HG02571 (cell line): ENCODE results near the gene NHEJ1.

Source experiments
- ATAC-seq: cut with Tn5 transposase; IDR thresholded peaks from one replicate; pipeline ENCODE4 v1.9.1; 2021; ENCODE audit warnings: mild to moderate bottlenecking, moderate library complexity; ENCODE audit not compliant: unreplicated experiment

The NHEJ1 gene

GRCh38 chr2:219094171-219094570 is 66.4 kb downstream of the NHEJ1 start:
- no peak for ATAC-seq

GRCh38 chr2:219090436-219091299 is 69.9 kb downstream of the NHEJ1 start:
- no peak for ATAC-seq

- no peak for ATAC-seq
These were observed 71.3 kb downstream of the NHEJ1 start for GRCh38 chr2:219089330-219089729.

GRCh38 chr2:219087848-219088247 is 72.8 kb downstream of the NHEJ1 start:
- ATAC-seq, result no peak

DNA sequence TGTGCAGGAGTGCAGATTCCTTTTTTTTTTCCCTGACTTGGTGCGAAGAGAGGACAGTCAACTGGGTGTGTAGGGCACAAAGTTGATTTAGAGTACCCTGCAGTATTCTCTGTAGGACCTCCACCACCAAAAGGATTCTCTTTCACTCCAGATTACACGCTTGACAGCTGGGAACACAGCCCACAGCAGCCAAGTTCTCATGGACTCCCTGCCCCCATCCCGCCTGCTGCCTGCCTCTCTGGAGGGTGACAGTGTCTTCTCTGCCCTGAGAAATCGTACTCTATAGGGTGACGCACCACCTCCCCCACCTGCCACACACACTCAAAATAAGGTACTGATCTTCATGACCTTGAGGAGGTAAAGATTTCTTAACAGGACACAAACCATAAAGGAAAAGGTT is 73.3 kb downstream of the NHEJ1 start:
- no peak for ATAC-seq

- no peak for ATAC-seq
These were observed 74.4 kb downstream of the NHEJ1 start for GRCh38 chr2:219086196-219086595.

DNA sequence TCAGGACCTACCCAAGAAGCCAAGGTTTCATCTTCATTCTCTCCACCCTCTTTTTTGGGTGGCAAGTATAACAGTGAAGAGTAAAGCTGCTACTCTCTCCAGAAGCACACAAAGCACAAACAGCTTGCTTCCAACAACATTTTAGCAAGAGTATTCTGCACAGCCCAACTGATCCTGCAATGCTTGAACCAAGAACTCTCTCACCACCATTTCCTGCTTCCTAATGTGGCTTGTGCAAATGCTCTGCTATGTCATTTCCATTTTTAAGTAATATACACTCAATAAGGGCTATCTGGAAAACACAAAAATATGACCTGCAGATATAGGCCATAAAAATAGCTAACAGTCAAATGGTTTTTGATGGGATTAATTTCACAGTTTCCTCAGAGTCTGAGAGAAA is 75.8 kb downstream of the NHEJ1 start:
- ATAC-seq, result no peak

GRCh38 chr2:219082332-219082958 is 78.2 kb downstream of the NHEJ1 start:
- ATAC-seq, result no peak

GRCh38 chr2:219081701-219082331 is 78.8 kb downstream of the NHEJ1 start:
- no peak for ATAC-seq

GRCh38 chr2:219081096-219081495 is 79.5 kb downstream of the NHEJ1 start:
- ATAC-seq, result no peak

GRCh38 chr2:219079417-219079816 is 81.2 kb downstream of the NHEJ1 start:
- ATAC-seq, result no peak

DNA sequence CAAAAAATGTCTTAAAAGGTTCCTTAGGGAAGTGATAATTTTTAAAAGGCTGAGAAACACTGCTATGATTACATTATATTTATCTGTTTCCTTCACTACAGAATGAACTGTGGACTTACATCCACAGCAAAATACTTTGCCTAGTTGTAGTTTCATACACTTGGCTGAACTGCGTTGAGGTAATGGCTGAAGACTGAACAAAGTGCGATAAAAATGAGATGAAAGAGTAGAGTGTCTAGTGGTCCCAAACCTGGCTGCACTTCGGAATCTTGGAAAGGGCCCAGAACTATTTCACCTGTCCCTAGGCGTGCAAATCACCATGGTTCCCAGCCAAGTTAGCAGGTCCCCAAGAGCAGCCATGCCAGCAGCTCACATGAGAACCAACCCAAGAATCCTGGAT is 81.7 kb downstream of the NHEJ1 start:
- ATAC-seq, result no peak

GRCh38 chr2:219078126-219078525 is 82.5 kb downstream of the NHEJ1 start:
- no peak for ATAC-seq

- no peak for ATAC-seq
These were observed 84.4 kb downstream of the NHEJ1 start for GRCh38 chr2:219076253-219076652.

DNA sequence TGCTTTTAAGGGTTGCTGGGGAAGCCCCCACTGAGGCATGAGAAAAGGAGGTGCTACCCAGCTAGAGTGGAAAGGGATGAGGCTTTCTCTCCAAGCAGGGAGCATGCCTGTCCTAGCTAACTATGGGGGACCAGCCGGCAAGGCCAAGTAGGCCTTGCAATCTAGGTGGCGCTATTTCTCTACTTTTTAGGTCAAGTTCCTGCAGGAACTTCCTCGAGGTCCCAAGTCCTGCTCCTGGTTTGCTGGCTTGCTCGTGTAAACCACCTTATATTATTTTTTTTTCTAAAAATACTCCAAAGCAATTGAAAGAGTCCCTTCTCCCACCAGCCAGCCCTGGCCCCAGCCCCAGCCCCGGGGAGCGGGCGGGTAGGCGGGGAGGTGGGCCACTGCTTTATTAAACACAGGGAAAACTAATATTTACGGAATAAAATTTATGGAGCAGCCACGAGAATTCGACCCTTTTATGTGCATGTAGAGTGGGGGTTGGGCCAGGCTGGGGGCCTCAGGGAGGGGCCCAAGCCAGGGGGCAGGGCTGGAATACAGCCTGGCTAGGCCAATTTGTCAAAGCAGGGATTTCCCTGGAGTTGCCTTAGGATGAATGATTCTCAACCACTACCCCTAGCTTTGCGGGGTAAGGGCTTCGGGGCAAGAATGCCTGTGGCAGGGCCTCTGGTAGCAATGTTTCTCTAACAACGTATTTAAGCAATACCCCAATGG is 87.0 kb downstream of the NHEJ1 start:
- no peak for ATAC-seq

GRCh38 chr2:219072741-219073250 is 87.8 kb downstream of the NHEJ1 start:
- ATAC-seq, result no peak

DNA sequence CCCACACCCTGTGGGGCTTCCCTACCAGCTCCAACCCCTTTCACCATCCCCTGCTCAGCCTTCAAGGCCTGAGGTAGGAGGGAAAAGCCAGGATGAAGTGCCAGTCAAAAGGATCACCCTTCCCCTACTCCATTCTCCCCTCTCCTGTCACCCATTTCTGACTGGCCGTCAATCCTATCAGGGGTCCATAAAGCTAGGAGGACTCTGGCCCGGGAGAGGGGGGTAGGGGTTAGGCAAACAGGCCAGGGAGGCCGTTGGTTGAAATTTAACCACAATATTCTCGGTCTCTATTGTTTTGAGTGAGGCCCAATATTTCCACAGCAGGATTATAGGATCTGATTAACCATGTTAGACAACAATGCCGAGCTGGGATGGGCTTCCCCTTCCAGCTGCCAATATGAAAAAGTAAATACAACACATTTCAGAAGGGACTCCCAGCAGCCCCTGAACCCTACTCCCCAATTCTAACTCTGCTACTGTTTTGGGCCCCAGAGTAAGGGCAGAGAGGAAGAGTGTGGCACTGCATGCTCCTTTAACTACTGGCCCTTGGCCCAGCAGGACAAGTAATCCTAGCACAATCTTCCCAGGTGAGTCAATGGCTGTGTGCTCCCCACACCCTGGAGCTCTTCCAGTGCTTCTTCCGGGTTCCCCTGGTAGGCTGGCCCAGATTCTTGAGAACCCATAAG is 89.3 kb downstream of the NHEJ1 start:
- ATAC-seq, result no peak

DNA sequence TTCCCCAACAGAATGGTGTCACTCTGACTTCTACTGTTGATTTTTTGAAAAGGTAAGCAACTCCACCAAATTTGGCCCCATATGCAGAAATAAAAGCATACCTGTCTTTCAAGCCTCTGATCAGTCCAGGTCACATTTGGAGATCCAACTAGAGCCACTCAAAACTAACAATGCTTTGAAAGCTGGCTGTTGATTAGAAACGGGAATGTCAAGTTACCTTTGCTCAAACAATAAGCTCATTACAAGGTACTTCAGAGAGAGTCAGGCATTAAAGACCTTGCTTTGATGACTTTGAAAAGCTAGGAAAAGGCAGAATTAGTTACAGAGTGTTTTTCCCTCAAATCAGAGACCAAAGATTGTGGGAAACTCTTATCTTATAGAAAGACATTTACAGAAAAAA is 95.1 kb downstream of the NHEJ1 start:
- ATAC-seq, result no peak

DNA sequence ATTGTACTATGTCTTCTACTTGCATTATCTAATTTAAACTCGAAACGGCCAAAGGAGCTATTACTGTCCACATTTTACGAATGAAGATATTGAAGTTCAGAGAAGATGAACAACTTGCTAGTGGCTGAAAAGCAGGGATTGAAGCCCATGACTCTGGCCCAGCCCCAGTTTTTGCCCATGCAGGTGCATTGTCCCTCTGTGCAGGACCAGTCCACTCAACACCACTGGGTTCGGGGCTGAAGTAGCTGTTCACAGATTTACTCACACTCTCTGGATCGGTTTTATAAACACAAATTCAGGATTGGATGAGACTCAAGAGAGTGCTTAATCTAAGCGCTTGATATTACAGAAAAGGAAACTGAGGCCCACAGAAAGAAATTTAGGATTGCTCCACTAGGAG is 98.5 kb downstream of the NHEJ1 start:
- ATAC-seq, result no peak
